Natural killer cell (primary cell): ENCODE results near the gene TMEM255A. TPM values are rescaled to one million over a fixed set of nuclear protein-coding genes. Genes with fewer than 3 reads are reported as not detected.

Experiments
- ATAC-seq, 3 donors: fragments of 150-1000 bp in 2 of 3; fragments of 200-7000 bp in 1 of 3; cut with Tn5 transposase; 1 replicate in 1 of 3; 2 replicates in 2 of 3; pipeline ENCODE4 v1.10.0; 2021; ENCODE audit warnings: mild to moderate bottlenecking in 2 of 3, moderate library complexity in 2 of 3
- DNase-seq, 2 donors: peaks; one replicate each; pipeline versions ENCODE4 v3.0.0 to v3.0.0-alpha.2; 2013 to 2021; ENCODE audit warnings: mixed read lengths in 1 of 2
- H3K27ac ChIP-seq: one replicate; pipeline ENCODE4 v1.5.1; 2013; ENCODE audit warnings: mild to moderate bottlenecking, low read length
- H3K27me3 ChIP-seq: one replicate; pipeline ENCODE4 v1.6.1; 2013; ENCODE audit warnings: low read length; ENCODE audit not compliant: control insufficient read depth, insufficient read depth
- H3K36me3 ChIP-seq: one replicate; pipeline ENCODE4 v1.6.1; 2013; ENCODE audit warnings: low read length; ENCODE audit not compliant: control insufficient read depth, insufficient read depth
- H3K4me1 ChIP-seq: one replicate; pipeline ENCODE4 v1.6.1; 2013; ENCODE audit warnings: low read length; ENCODE audit not compliant: control insufficient read depth, insufficient read depth
- H3K4me3 ChIP-seq: one replicate; pipeline ENCODE4 v1.5.1; 2013; ENCODE audit warnings: low read length
- H3K9me3 ChIP-seq: one replicate; pipeline ENCODE4 v1.6.1; 2013; ENCODE audit warnings: low read length; ENCODE audit not compliant: control insufficient read depth, insufficient read depth
- H3K27ac Mint-ChIP-seq, 2 donors: one replicate each; pipeline ENCODE4 v1.8.0; 2022; ENCODE audit warnings: mild to moderate bottlenecking in 2 of 2, mixed read lengths in 2 of 2, moderate library complexity in 1 of 2
- H3K27me3 Mint-ChIP-seq, 2 donors: one replicate each; pipeline ENCODE4 v1.8.0; 2022; ENCODE audit warnings: low read depth in 2 of 2, mixed read lengths in 2 of 2
- H3K36me3 Mint-ChIP-seq: one replicate; pipeline ENCODE4 v1.8.0; 2022; ENCODE audit warnings: mixed read lengths
- H3K4me1 Mint-ChIP-seq, 2 donors: one replicate each; pipeline ENCODE4 v1.8.0; 2022; ENCODE audit warnings: mixed read lengths in 2 of 2
- H3K4me3 Mint-ChIP-seq: one replicate; pipeline ENCODE4 v1.8.0; 2022; ENCODE audit warnings: mild to moderate bottlenecking, moderate library complexity, mixed read lengths
- H3K9me3 Mint-ChIP-seq, 2 donors: one replicate each; pipeline ENCODE4 v1.8.0; 2022; ENCODE audit warnings: mixed read lengths in 2 of 2
- WGBS: methylation state at CpG from one replicate; pipeline ENCODE4 v1.1.7; 2013; ENCODE audit warnings: missing lambda C conversion rate; ENCODE audit not compliant: insufficient coverage; 5-methylcytosine and 5-hydroxymethylcytosine counted together
- intact Hi-C: fragments of 100-400 bp; cut with micrococcal nuclease; formaldehyde crosslinking; loops from one replicate; pipeline ENCODE4 v1.14.2; 2022
- total RNA-seq, 4 donors: library from RNA; stranded (reverse); fragments of 120-200 nt in 1 of 4; gene quantifications; one replicate each; pipeline versions ENCODE4 v1.2.3 to v1.2.4, GENCODE V29; 2013 to 2022
- TF ChIP-seq, protein P1 (sequence below): fragments of 200-600 bp; IDR thresholded peaks from one replicate; pipeline ENCODE4 v1.8.0; 2022; ENCODE audit warnings: antibody characterized with exemption

TMEM255A gene
- total RNA-seq, 3 donors from 2014 or later (not counting 1 experiment from before 2014, with no cell fraction given): 0.66 to 1.5 (median 1.4) TPM

DNA sequence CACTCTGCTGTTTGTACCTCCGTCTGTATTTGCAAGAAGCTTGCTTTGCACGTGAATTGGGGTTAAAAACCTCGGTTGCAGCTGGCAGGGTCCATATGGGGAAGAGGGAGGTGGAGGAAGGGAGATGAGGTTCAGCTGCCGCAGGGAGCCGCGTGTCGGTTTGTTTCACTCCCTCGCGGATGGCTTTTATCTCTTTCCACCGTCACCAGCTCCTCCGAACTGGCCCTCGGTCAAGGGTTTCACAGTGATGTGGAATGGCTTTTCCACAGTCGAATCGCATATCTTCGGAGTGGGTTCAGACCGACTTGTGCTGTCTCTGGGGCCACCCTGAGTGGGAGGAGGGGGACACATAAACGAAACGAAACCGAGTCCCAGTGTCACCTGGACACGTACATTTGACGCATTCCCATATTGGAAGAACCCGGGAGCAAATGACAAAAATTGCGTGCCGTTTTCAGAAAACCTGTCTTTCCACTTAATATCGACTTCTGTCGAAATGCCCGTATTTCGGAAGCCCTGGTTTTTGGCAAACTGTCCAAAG lies 59.7 kb downstream of the TMEM255A start:
- H3K4me3 Mint-ChIP-seq: peak overlapping the region; percentile 99

DNA sequence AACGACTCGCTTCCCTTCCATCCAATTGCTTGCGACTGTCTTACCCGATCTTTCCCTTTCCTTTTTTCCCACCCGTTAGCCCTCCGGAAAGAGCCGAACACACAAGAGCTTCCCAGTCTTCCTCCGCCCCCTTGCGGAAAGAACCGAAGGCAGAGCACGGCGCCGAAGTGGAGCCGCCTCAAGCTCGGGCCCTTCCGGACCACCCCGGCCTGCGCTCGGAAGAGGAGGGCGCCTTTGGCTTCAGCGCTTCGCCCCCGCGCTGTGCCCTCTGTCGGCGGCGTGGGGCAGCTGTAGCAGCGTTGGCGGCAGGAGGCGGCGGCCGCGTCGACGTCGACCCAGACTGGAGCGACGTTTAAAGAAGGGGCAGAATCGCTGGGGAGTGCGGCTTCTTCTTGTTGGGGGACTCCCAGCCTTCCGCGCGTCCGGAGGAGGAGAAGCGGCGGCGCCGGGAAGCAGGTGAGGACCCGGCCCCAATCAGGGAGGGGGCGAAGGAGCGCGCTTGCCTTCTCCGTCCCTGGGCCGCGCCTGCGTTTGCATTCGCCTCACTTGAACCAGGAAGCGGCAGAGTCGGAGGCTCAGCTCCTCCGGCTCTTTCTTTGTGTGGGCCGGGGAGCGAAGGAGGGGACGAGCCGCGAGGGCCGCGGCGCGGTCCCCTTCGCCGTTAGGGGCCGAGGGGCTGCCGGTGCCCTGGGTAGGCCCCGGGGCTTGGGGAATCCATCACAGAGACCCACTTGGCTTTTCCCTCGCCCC lies 60.6 kb downstream of the TMEM255A start, which contains the start of gene ZBTB33:
Gene ZBTB33, plus strand, starts transcription at position 291 of the 750 bp plus-strand sequence. CDS start 2,604 bp downstream, outside the sequence.
- Mint-ChIP-seq H3K27ac (peak within 1 kb of the TSS; percentile 97 to 99), H3K4me1 (peaks cover 16 to 21% of the 10 kb centered on the region in 2 donors), H3K9me3 (no peaks in the 10 kb centered on the region), H3K36me3 (no peaks in the 10 kb centered on the region), H3K27me3 (peaks cover 0 to 8% of the 10 kb centered on the region in 2 donors), H3K4me3 (peak within 1 kb of the TSS; percentile 99)
- DNase-seq (peak; percentile 75 to 92), ATAC-seq (peak; percentile 96 to 100 (median 98))
- no peaks in the 10 kb centered on the region for H3K4me1 ChIP-seq
- H3K27me3 ChIP-seq: no peaks in the 10 kb centered on the region
- peak within 1 kb of the TSS; percentile 85 for H3K4me3 ChIP-seq
- under 1% methylated on average over 75 of the region's 75 CpGs for WGBS
- TF ChIP-seq, protein P1, sequence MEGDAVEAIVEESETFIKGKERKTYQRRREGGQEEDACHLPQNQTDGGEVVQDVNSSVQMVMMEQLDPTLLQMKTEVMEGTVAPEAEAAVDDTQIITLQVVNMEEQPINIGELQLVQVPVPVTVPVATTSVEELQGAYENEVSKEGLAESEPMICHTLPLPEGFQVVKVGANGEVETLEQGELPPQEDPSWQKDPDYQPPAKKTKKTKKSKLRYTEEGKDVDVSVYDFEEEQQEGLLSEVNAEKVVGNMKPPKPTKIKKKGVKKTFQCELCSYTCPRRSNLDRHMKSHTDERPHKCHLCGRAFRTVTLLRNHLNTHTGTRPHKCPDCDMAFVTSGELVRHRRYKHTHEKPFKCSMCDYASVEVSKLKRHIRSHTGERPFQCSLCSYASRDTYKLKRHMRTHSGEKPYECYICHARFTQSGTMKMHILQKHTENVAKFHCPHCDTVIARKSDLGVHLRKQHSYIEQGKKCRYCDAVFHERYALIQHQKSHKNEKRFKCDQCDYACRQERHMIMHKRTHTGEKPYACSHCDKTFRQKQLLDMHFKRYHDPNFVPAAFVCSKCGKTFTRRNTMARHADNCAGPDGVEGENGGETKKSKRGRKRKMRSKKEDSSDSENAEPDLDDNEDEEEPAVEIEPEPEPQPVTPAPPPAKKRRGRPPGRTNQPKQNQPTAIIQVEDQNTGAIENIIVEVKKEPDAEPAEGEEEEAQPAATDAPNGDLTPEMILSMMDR: peak; percentile 60
- peak within 1 kb of the TSS; percentile 96 for H3K27ac ChIP-seq
- no peaks in the 10 kb centered on the region for H3K9me3 ChIP-seq
- peaks cover 14% of the 10 kb centered on the region for H3K36me3 ChIP-seq
- intact Hi-C loops: loop anchor here (1.0 kb wide), 1 partner anchor 59 kb away; no protein-coding TSS in a partner anchor

More for the DNA sequence above, 59.7 kb downstream of the TMEM255A start:
- H3K27ac ChIP-seq: peak overlapping the region; percentile 96
- TF ChIP-seq, protein P1: no peak
- Mint-ChIP-seq H3K27me3 (peaks cover 0 to 8% of the 10 kb centered on the region in 2 donors), H3K4me1 (peaks cover 16 to 21% of the 10 kb centered on the region in 2 donors), H3K9me3 (no peaks in the 10 kb centered on the region), H3K36me3 (no peaks in the 10 kb centered on the region), H3K27ac (peak overlapping the region; percentile 97 to 99)
- DNase-seq (peak; percentile 17 to 42), ATAC-seq (no peak)
- no peaks in the 10 kb centered on the region for H3K4me1 ChIP-seq
- 0% methylated on average over 24 of the region's 28 CpGs for WGBS
- no peaks in the 10 kb centered on the region for H3K27me3 ChIP-seq
- intact Hi-C loops: no loop called here
- H3K9me3 ChIP-seq: no peaks in the 10 kb centered on the region
- H3K36me3 ChIP-seq: peaks cover 17% of the 10 kb centered on the region
- peak overlapping the region; percentile 85 for H3K4me3 ChIP-seq

DNA sequence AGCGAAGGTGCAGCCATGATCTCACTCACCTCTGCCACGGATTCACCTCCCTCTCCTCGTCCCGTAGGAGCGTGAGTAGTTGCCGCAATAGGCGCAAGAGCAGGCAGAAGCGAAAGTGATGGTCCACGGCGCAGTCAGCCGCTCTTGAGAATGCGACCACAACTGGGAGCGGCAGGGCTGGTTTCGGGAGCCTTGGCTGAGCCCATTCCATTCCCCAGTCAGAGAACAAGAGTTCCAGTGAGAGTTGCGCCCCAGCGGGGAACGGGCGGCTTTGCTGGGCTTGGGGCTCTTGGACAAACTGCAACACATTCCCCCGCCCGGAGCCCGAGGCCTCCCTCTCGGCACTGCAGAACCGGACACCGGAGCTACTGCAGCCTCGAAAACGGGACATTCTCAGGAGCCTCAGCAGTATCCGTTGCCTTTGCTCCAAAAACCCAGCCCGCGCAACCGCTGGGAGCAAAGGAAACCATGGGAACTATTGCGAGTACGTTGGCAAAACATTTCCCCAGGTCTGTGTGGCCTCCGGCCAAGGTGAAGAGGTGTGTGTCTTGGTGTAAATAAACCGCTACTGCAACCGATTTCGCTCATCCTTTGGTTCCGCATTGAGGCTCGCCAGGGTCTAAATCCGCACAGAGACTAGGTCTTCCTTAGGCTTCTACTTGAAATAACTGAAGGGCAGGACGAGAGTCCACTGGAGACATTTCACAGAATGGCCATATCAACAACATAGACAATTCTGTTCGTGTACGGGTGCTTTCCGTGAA lies 66.3 kb downstream of the TMEM255A start:
- intact Hi-C loops: loop anchor here (10.0 kb wide), 1 partner anchor 210 kb away; no protein-coding TSS in a partner anchor
- no peaks in the 10 kb centered on the region for H3K27me3 ChIP-seq
- WGBS: under 1% methylated on average over 40 of the region's 43 CpGs
- Mint-ChIP-seq H3K27ac (peak overlapping the region; percentile 82 to 92), H3K4me3 (peak overlapping the region; percentile 96), H3K4me1 (peaks cover 9 to 23% of the 10 kb centered on the region in 2 donors), H3K27me3 (peaks cover 0 to 22% of the 10 kb centered on the region in 2 donors), H3K9me3 (no peaks in the 10 kb centered on the region), H3K36me3 (no peaks in the 10 kb centered on the region)
- ATAC-seq: peak; percentile 79 to 91 (median 88)
- TF ChIP-seq, protein P1: no peak
- H3K4me1 ChIP-seq: no peaks in the 10 kb centered on the region
- peak; percentile 34 to 78 for DNase-seq
- peak overlapping the region; percentile 84 for H3K27ac ChIP-seq
- peak overlapping the region; percentile 83 for H3K4me3 ChIP-seq
- H3K9me3 ChIP-seq: no peaks in the 10 kb centered on the region
- no peaks in the 10 kb centered on the region for H3K36me3 ChIP-seq
